ENCODE results near the gene ANXA4.
"Not testable (repeated sequence)": the region's sequence is repeated elsewhere in the genome, so short reads cannot be mapped to it uniquely, and the experiment has no call there.

ANXA4 gene

DNA sequence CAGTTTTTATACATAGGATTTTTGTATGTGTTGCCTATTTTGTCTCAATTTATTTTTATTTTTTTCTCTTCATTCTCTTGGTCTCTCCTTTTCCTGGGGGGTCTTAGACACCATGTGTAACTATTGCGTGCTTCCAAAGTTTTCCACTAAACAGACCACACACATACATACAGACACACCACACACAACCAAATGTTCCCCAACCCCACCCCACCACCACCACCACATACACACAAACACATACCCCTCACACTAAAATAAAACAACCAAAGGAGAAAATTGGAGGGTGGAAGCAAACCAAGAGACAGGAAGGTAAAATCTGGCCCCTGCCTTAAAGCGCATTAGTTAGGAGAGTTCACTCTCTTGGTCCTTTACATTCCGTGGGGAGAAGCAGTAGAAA lies 30.0 kb upstream of the ANXA4 start:
- no peak for DNase-seq
- TF ChIP-seq, protein P1, sequence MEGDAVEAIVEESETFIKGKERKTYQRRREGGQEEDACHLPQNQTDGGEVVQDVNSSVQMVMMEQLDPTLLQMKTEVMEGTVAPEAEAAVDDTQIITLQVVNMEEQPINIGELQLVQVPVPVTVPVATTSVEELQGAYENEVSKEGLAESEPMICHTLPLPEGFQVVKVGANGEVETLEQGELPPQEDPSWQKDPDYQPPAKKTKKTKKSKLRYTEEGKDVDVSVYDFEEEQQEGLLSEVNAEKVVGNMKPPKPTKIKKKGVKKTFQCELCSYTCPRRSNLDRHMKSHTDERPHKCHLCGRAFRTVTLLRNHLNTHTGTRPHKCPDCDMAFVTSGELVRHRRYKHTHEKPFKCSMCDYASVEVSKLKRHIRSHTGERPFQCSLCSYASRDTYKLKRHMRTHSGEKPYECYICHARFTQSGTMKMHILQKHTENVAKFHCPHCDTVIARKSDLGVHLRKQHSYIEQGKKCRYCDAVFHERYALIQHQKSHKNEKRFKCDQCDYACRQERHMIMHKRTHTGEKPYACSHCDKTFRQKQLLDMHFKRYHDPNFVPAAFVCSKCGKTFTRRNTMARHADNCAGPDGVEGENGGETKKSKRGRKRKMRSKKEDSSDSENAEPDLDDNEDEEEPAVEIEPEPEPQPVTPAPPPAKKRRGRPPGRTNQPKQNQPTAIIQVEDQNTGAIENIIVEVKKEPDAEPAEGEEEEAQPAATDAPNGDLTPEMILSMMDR (IDR thresholded peaks at IDR 0.05; ENCODE audit: low read depth, low read length, missing control alignments), result no peak

DNA sequence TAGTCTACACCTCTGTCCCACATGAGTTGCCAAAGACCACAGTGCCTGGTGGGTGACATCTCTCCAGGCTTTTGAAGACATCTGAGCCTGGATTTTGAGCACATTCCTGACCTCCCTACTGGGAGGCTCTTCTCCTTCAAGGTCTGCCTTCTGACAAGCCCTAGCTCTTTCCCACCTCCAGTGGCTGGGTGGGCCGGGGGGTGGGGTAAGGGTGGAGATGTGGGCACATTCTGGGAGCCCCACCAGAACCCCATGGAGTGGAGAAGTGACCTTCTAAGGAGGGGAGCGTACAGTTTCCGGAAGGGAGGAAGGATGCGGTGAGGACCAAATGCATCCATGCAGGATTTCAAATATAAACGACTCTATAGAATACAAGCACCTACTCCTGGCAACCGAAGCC lies 27.9 kb upstream of the ANXA4 start:
- Histone ChIP-seq H3K27me3 (replicated peaks) (no peaks in the 10 kb centered on the region), H3K27ac (no peak overlapping the region), H3K4me3 (ENCODE audit: low read depth, low read length) (no peak overlapping the region), H3K36me3 (replicated peaks) (no peaks in the 10 kb centered on the region)
- DNase-seq, result no peak
- in situ Hi-C loops (cut with HindIII; ENCODE audit: low pct_ligation_motif_present, low sequenced_read_pairs), result no loop called here
- TF ChIP-seq, protein P1 (IDR thresholded peaks at IDR 0.05; ENCODE audit: low read depth, low read length, missing control alignments), result no peak

More for the DNA sequence above, 30.0 kb upstream of the ANXA4 start:
- no peaks in the 10 kb centered on the region for H3K36me3 ChIP-seq (replicated peaks)
- H3K4me3 ChIP-seq (ENCODE audit: low read depth, low read length), result no peak overlapping the region
- no peaks in the 10 kb centered on the region for H3K27me3 ChIP-seq (replicated peaks)
- in situ Hi-C loops (cut with HindIII; ENCODE audit: low pct_ligation_motif_present, low sequenced_read_pairs), result no loop called here
- H3K27ac ChIP-seq, result no peak overlapping the region

DNA sequence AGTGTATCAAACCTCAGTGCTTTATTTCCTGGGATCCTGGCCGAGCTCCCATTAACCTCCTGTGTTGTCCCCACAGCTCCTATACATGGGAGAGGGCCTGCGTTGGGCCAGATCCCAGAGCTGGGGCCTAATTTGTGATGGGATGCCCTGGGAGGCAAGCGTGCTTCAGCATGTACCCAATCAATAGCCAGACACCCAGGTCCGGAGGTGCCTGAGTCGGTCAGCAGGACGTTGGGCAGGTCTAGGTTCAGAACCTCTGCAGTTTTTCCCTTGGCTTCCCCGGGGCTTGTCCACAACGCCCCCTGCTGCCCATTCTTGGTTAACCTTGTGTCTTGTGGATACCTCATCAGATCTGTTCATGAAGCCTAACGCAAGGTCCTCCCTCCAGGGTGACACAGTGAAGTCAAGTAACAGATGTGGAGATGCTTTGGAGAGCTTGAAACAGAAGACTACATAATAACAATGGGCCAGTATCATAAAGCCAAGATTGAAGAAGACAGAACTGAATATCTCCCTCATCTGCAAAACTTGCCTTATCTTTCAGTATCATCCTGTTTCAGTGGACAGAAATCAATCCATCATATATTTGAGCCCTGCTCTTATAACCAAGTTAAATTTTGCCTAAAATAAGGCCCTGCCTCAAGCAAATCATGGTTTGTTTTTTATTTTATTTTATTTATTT lies 27.3 kb upstream of the ANXA4 start:
- H3K36me3 ChIP-seq (replicated peaks); H3K4me3 ChIP-seq (ENCODE audit: low read depth, low read length); in situ Hi-C loops (cut with HindIII; ENCODE audit: low pct_ligation_motif_present, low sequenced_read_pairs); H3K27me3 ChIP-seq (replicated peaks); H3K27ac ChIP-seq: not testable (repeated sequence)
- DNase-seq, result peak; percentile 84
- TF ChIP-seq, protein P1 (IDR thresholded peaks at IDR 0.05; ENCODE audit: low read depth, low read length, missing control alignments), result peak; percentile 85

DNA sequence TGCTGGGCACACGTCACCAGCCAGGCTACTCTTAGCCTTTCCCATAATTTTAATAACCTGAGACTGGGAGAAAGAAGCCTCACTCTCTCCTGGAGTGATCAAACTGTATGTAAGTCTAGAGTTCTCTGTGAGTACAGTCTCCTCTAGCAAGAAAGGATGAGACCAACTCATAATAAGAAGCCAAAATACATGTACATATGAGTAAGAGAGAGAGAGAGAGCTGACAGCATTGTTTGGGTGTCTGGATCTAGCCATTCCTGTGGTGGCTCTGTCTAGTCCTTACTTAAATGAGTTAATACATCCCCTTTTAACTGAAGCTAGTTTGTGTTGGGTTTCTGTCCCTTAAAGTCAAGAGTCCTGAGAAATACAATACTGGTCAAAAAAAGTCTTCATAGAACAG lies 26.0 kb upstream of the ANXA4 start:
- Histone ChIP-seq H3K27me3 (replicated peaks) (no peaks in the 10 kb centered on the region), H3K36me3 (replicated peaks) (no peaks in the 10 kb centered on the region), H3K4me3 (ENCODE audit: low read depth, low read length) (no peak overlapping the region), H3K27ac (peak overlapping the region; percentile 19)
- DNase-seq, result peak; percentile 79
- in situ Hi-C loops (cut with HindIII; ENCODE audit: low pct_ligation_motif_present, low sequenced_read_pairs), result no loop called here
- TF ChIP-seq, protein P1 (IDR thresholded peaks at IDR 0.05; ENCODE audit: low read depth, low read length, missing control alignments), result no peak

DNA sequence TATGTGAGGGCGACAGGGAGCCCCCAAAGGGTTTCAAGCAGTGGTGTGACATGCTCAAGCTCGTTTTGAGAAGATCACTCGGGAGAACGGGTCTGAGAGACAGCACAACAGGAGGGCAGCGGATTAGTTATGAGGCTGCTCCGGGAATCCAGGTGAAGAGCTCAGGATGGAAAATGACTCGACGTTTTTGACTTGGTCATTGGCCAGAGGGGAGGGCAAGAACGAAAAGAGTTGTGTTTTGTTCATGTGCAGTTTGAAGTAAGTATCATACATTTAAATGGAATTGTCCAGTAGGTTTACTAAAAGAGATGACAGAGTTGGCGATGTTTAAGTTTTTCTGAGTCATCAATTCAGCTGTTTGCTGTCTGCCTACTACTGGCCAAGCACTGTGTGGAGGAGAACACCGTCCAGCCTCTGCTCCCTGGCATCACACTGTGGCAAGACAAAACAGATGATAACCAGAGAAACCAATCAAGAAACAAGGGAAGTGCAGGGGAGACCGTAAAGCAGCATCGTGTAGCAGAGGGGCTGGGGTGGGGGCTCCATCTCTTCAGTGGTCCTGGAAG lies 25.3 kb upstream of the ANXA4 start:
- DNase-seq, result no peak
- H3K36me3 ChIP-seq (replicated peaks), result no peaks in the 10 kb centered on the region
- no peak overlapping the region for H3K4me3 ChIP-seq (ENCODE audit: low read depth, low read length)
- no peaks in the 10 kb centered on the region for H3K27me3 ChIP-seq (replicated peaks)
- in situ Hi-C loops (cut with HindIII; ENCODE audit: low pct_ligation_motif_present, low sequenced_read_pairs), result no loop called here
- TF ChIP-seq, protein P1 (IDR thresholded peaks at IDR 0.05; ENCODE audit: low read depth, low read length, missing control alignments), result no peak
- peak overlapping the region; percentile 19 for H3K27ac ChIP-seq

Data from brain microvascular endothelial cell (primary cell).